ENCODE measurements around the gene CLCF1.

Gene CLCF1

GRCh38 chr11:67355794-67356386, 17.5 kb downstream of the CLCF1 start:
- DNase-seq = no peak

DNA sequence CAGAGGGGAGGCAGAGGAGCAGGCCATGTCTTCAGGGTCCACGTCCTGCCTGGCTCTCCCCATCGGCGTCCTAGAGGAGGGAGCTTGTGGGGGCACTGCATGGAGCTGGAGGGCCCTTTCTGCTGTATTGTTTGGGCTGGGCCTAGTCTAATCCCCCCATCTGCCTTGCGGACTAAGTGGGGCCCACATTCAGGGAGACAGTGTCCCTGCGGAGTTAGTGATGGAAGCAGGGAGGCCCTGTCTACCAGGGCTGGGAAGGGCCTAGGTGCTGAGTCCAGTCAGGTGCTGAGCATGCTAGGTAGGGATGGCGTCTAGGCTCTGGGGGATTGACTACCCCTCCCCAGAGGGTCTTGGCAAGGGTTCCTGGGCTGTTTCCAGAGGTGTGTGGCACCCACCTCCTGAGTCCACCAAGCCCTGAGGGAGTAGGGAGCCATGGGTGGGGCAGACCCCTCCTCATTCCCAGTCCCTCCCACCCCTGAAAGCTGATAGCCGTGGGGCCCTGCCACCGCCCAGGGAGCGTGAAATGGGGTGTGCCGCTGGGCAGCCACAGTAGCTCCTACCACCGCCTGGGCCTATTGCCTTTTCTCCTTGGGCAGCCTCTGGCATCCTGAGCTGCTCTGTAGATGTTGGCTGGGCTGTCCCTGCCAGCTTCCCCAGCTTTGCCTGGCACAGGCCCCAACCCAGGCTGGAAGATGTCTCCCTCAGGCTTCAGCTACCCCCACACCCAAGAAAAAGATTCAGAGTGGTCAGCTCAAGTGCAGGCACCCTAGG, 18.2 kb downstream of the CLCF1 start:
- DNase-seq = no peak

GRCh38 chr11:67354075-67355022, 19.0 kb downstream of the CLCF1 start:
- DNase-seq = peak in 1 of 2 donors; percentile 29

GRCh38 chr11:67353317-67354074, 19.9 kb downstream of the CLCF1 start, which contains the start of gene POLD4:
POLD4 (minus strand) TSS chr11:67353546; CDS start chr11:67353399, 147 bp downstream.
- DNase-seq = peak; percentile 96 to 97

- peak in 1 of 2 donors; percentile 69 for DNase-seq
These were observed 20.7 kb downstream of the CLCF1 start for GRCh38 chr11:67352546-67353316.

DNA sequence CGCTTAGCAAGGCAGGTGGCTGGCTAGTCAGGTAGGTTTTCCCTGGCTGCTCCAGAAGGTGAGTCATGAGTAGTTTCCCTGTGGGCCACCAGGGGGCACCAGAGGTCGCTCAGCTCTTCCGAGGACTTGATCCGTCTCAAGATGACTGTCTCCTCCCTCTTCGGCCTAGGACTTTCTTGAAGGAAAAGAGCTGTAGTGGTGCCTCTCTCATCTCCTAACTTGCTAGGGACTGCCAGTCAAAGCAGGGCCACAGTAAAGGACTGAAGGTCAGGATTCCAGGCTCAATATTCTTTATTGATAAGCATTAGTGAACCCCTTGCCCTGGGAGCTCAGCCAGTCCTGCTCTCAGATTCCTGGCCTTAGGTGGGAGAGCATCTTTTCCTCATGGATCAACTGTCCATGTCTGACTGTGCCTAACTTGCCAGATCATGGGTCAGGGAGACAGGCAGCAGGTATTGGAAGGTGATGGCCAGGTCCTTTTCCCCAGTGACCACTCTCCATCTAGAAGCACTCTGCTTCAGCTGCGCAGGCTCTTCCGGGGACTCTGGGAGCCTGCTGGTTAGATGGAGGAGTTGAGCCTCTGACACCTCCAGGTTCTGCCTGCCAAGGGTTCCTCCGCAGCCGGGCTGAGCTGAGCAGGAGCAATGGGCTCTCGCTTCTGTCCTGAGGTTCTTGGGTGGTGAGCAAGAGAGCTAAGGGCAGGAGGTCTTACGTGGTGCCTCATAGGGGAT, 22.0 kb downstream of the CLCF1 start:
- peak; percentile 73 to 78 for DNase-seq

GRCh38 chr11:67349928-67350465, 23.4 kb downstream of the CLCF1 start:
- no peak for DNase-seq

DNA sequence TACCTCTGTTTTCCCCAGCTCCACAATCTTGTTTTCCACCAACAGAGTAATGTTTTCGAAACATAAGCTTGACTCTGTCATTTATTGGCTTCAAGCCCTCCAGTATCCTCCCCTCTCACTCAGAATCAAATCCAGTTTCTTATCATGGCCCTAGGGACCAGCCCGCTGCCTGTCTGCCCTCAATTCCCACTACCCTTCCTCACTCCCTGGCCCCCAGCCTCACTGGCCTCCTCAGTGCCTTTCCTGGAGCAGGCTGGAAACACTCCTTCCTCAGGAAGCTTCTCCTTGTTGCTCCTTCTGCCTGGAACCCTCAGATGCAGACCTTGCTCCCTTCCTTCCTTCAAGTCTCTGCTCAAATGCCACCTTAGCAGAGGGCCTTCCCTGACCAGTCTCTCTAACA, 23.9 kb downstream of the CLCF1 start:
- no peak for DNase-seq

- DNase-seq = no peak
These were observed 24.4 kb downstream of the CLCF1 start for GRCh38 chr11:67349036-67349435.

GRCh38 chr11:67347964-67348749, 25.2 kb downstream of the CLCF1 start:
- no peak for DNase-seq

DNA sequence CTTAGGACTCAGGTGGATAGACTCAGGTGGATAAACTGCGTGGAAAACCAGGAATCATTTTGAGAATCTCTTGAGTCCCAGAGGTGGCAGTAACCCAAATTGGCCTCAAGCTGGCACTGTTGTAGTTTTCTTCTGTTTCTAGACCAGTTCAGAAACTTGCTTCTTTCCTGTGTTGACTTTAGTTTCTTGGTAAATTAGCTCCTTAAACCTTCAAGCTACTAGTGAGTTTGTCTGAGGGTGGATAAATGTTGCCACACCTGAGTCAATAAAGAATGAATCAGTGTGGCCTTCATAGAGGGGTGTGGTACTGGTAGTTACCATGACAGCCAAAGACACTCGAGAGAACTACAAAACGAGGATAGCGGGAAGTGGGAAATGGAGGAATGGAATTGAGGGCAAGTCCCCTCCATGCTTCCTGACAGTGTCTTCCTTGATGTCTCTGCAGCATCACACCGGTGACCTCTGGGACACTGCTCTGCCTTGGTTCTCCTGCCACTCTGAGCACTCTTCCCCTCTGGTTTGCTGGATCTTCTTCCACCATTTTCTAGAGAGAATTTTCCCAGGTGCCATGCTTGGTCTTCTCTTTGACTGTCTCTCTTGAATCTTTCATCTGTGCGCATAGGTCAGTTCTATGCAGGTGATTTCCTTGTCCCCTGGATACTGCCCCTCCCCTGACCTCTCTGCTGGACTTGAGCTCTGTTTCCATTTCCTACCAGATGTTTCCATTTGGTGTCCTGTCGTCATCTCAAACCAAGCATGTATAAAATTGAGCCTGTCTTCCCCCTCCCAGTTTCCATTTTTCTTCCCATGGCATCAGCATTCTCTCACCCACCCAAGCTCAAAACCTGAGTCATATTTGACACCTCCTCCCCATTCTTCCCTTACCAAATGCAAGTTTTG, 27.2 kb downstream of the CLCF1 start:
- peak in 1 of 2 donors; percentile 47 for DNase-seq

- no peak for DNase-seq
These were observed 28.0 kb downstream of the CLCF1 start for GRCh38 chr11:67345247-67345919.

GRCh38 chr11:67344264-67344663, 29.1 kb downstream of the CLCF1 start:
- DNase-seq = peak in 1 of 2 donors; percentile 29

GRCh38 chr11:67337257-67337656, 36.1 kb downstream of the CLCF1 start:
- DNase-seq = no peak

GRCh38 chr11:67332081-67332691, 41.2 kb downstream of the CLCF1 start:
- no peak for DNase-seq

- no peak for DNase-seq
These were observed 49.9 kb downstream of the CLCF1 start for GRCh38 chr11:67323526-67323925.

GRCh38 chr11:67322049-67322448, 51.3 kb downstream of the CLCF1 start:
- DNase-seq = no peak
